Measurements from ENCODE around the gene SDK2. TPM values are rescaled to one million over a fixed set of nuclear protein-coding genes. Genes with fewer than 3 reads are reported as not detected.
"Not testable (repeated sequence)": the region's sequence is repeated elsewhere in the genome, so short reads cannot be mapped to it uniquely, and the experiment has no call there.

Gene SDK2
- total and polyA plus RNA-seq, 9 donors: 0.40 to 5.4 (median 0.96) TPM

- Histone ChIP-seq H3K36me3 (no peaks in the 10 kb centered on the region), H3K4me3 (no peak overlapping the region), H3K27ac (no peak overlapping the region), H3K27me3 (no peaks in the 10 kb centered on the region), H3K4me1 (ENCODE audit: insufficient read depth) (peaks cover 1% of the 10 kb centered on the region), H3K9me3 (no peaks in the 10 kb centered on the region)
- intact Hi-C loops (cut with DNase I): no loop called here
- no peak for DNase-seq
- no peak for TF ChIP-seq POLR2A (IDR thresholded peaks at IDR 0.05)
- TF ChIP-seq CTCF (IDR thresholded peaks at IDR 0.05): no peak
- TF ChIP-seq EP300 (IDR thresholded peaks at IDR 0.05): no peak
- 91 to 96% (median 94%) methylated on average over 14 of the region's 14 CpGs for WGBS, 3 donors
Observed at GRCh38 chr17:73478768-73479424, 165.3 kb downstream of the SDK2 start.

- Histone ChIP-seq H3K4me1 (ENCODE audit: insufficient read depth) (peaks cover 1% of the 10 kb centered on the region), H3K4me3 (no peak overlapping the region), H3K9me3 (no peaks in the 10 kb centered on the region), H3K36me3 (no peaks in the 10 kb centered on the region), H3K27ac (no peak overlapping the region), H3K27me3 (no peaks in the 10 kb centered on the region)
- TF ChIP-seq CTCF (IDR thresholded peaks at IDR 0.05) (no peak), EP300 (IDR thresholded peaks at IDR 0.05) (no peak), POLR2A (IDR thresholded peaks at IDR 0.05) (no peak)
- DNase-seq: no peak
- WGBS, 3 donors: 87 to 91% (median 88%) methylated on average over 11 of the region's 11 CpGs
- intact Hi-C loops (cut with DNase I): no loop called here
Observed at GRCh38 chr17:73478334-73478733, 165.9 kb downstream of the SDK2 start.

GRCh38 chr17:73476890-73477350 lies 167.3 kb downstream of the SDK2 start:
- 66 to 77% (median 75%) methylated on average over 13 of the region's 13 CpGs for WGBS, 3 donors
- Histone ChIP-seq H3K27me3 (no peaks in the 10 kb centered on the region), H3K4me1 (ENCODE audit: insufficient read depth) (no peaks in the 10 kb centered on the region), H3K4me3 (no peak overlapping the region), H3K9me3 (no peaks in the 10 kb centered on the region), H3K27ac (no peak overlapping the region), H3K36me3 (no peaks in the 10 kb centered on the region)
- DNase-seq: no peak
- intact Hi-C loops (cut with DNase I): no loop called here
- TF ChIP-seq POLR2A (IDR thresholded peaks at IDR 0.05) (no peak), CTCF (IDR thresholded peaks at IDR 0.05) (no peak), EP300 (IDR thresholded peaks at IDR 0.05) (no peak)

GRCh38 chr17:73474370-73474988 lies 169.8 kb downstream of the SDK2 start:
- no peaks in the 10 kb centered on the region for H3K9me3 ChIP-seq
- TF ChIP-seq EP300 (IDR thresholded peaks at IDR 0.05) (no peak), POLR2A (IDR thresholded peaks at IDR 0.05) (no peak), CTCF (IDR thresholded peaks at IDR 0.05) (no peak)
- H3K27me3 ChIP-seq: no peaks in the 10 kb centered on the region
- WGBS, 3 donors: 46 to 48% (median 47%) methylated on average over 12 of the region's 12 CpGs
- H3K36me3 ChIP-seq: no peaks in the 10 kb centered on the region
- no peak overlapping the region for H3K4me3 ChIP-seq
- intact Hi-C loops (cut with DNase I): no loop called here
- H3K27ac ChIP-seq: no peak overlapping the region
- no peaks in the 10 kb centered on the region for H3K4me1 ChIP-seq (ENCODE audit: insufficient read depth)
- DNase-seq: peak in 3 of 5 donors; percentile 20 to 45 (median 30)

- WGBS, 3 donors: 86 to 91% (median 86%) methylated on average over 8 of the region's 8 CpGs
- DNase-seq; H3K4me3 ChIP-seq; H3K9me3 ChIP-seq; H3K36me3 ChIP-seq; H3K27me3 ChIP-seq; H3K27ac ChIP-seq; intact Hi-C loops (cut with DNase I); H3K4me1 ChIP-seq (ENCODE audit: insufficient read depth): not testable (repeated sequence)
Observed at GRCh38 chr17:73472715-73473114, 171.5 kb downstream of the SDK2 start.

Data from ovary (tissue), 9 donors.